ENCODE results near the gene CASQ2.

The CASQ2 gene

GRCh38 chr1:115729756-115730155 lies 38.8 kb downstream of the CASQ2 start:
- Histone ChIP-seq H3K9me3 (ENCODE audit: control insufficient read depth, insufficient read depth, low read length) (no peaks in the 10 kb centered on the region), H3K36me3 (ENCODE audit: insufficient read depth, low read length) (no peaks in the 10 kb centered on the region), H3K4me1 (ENCODE audit: insufficient read depth, low read length) (peaks cover 7% of the 10 kb centered on the region; the same call in 1 of the 2 replicates), H3K9ac (ENCODE audit: low read depth, low read length) (no peak overlapping the region)

DNA sequence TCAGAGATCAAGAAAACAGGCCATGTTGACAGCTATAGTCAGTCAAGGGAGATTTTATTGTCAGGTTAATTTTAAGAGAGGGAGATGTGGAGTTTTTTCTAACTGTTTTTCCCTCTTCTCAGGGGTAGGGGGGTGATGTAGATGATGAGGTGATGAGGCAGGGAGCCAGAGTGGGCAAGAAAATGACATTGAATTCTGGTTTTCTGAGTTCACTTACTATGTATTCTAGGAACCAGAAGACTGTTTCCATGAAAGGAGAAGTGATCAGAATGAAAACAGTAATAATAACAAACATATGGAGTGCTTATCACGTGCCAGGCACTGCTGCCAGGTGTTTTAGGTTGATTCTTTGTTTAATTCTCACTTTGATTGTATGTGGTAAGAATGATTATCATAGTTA lies 40.2 kb downstream of the CASQ2 start:
- Histone ChIP-seq H3K9ac (ENCODE audit: low read depth, low read length) (no peak overlapping the region), H3K4me1 (ENCODE audit: insufficient read depth, low read length) (peaks cover 7% of the 10 kb centered on the region; the same call in 1 of the 2 replicates), H3K36me3 (ENCODE audit: insufficient read depth, low read length) (no peaks in the 10 kb centered on the region), H3K9me3 (ENCODE audit: control insufficient read depth, insufficient read depth, low read length) (no peaks in the 10 kb centered on the region)

DNA sequence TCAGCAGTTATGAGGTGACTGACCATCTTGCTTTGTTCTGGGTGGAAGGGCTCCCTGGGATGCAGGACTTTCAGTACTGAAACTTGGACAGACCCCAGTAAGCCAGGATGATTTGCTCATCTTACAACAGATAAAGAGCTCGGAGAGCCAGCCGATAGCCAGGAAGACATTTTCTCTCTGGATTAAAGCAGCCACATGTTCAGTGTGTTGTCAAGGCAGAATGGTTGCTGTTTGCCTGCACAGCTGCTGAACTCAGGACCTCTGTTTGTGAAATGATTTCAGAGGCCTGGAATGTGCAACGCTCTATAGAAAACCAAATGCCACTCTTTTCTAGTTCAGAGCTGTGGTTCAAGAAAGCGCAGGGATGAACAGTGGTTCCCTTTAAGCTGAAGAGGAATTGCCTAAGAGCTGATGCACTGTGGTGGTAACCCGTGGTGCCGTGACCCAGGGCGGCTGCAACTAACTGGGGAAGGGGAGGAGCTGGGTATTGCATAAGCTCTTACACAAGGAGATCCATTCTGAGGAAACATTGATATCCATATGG lies 40.7 kb downstream of the CASQ2 start:
- no peak overlapping the region for H3K9ac ChIP-seq (ENCODE audit: low read depth, low read length)
- no peaks in the 10 kb centered on the region for H3K36me3 ChIP-seq (ENCODE audit: insufficient read depth, low read length)
- H3K9me3 ChIP-seq (ENCODE audit: control insufficient read depth, insufficient read depth, low read length), result no peaks in the 10 kb centered on the region
- peaks cover 7% of the 10 kb centered on the region; the same call in 1 of the 2 replicates for H3K4me1 ChIP-seq (ENCODE audit: insufficient read depth, low read length)

GRCh38 chr1:115726570-115726969 lies 41.9 kb downstream of the CASQ2 start:
- no peaks in the 10 kb centered on the region for H3K36me3 ChIP-seq (ENCODE audit: insufficient read depth, low read length)
- H3K9me3 ChIP-seq (ENCODE audit: control insufficient read depth, insufficient read depth, low read length), result no peaks in the 10 kb centered on the region
- H3K9ac ChIP-seq (ENCODE audit: low read depth, low read length), result no peak overlapping the region
- peaks cover 7% of the 10 kb centered on the region; the same call in 1 of the 2 replicates for H3K4me1 ChIP-seq (ENCODE audit: insufficient read depth, low read length)

DNA sequence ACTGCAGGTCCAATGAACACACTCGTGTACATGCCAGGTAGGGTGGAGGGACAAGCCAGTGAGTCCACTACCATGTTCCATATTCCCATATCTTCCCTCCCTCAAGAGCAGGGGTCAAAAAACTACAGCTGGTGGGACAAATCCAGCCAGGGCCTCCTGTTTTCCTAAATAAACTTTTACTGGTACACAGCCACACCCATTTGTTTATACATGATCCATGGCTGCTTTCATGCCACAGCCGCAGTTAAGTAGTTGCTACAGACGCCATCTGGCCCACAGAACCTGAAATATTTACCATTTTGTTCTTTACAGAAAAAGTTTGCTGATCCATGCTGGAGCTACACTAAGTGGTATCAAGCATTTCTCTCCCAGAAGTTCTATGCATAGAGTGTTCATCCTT lies 42.4 kb downstream of the CASQ2 start:
- Histone ChIP-seq H3K9ac (ENCODE audit: low read depth, low read length) (no peak overlapping the region), H3K9me3 (ENCODE audit: control insufficient read depth, insufficient read depth, low read length) (no peaks in the 10 kb centered on the region), H3K36me3 (ENCODE audit: insufficient read depth, low read length) (no peaks in the 10 kb centered on the region), H3K4me1 (ENCODE audit: insufficient read depth, low read length) (peaks cover 7% of the 10 kb centered on the region; the same call in 1 of the 2 replicates)

- Histone ChIP-seq H3K36me3 (ENCODE audit: insufficient read depth, low read length) (no peaks in the 10 kb centered on the region), H3K4me1 (ENCODE audit: insufficient read depth, low read length) (peaks cover 7% of the 10 kb centered on the region; the same call in 1 of the 2 replicates), H3K9me3 (ENCODE audit: control insufficient read depth, insufficient read depth, low read length) (no peaks in the 10 kb centered on the region), H3K9ac (ENCODE audit: low read depth, low read length) (no peak overlapping the region)
These were observed 42.9 kb downstream of the CASQ2 start for GRCh38 chr1:115725600-115725999.

DNA sequence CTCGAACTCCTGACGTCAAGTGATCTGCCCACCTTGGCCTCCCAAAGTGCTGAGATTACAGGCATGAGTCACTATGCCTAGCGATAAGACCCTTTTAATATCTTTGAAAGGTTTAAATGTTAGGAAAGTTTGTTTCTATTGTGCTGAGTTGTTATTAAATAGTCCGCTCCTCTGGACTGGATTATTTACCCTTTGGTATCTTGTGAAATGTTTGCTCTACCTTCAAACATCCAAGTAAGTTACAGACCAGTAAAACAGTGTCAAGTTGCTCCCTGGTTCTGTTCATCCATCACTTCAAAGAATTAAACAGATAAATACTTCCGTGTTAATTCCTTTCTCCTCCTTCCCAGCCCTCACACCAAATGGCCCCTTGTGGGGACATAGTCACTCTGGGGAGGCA lies 44.8 kb downstream of the CASQ2 start:
- Histone ChIP-seq H3K9me3 (ENCODE audit: control insufficient read depth, insufficient read depth, low read length) (no peaks in the 10 kb centered on the region), H3K36me3 (ENCODE audit: insufficient read depth, low read length) (no peaks in the 10 kb centered on the region), H3K9ac (ENCODE audit: low read depth, low read length) (no peak overlapping the region), H3K4me1 (ENCODE audit: insufficient read depth, low read length) (peaks cover 7% of the 10 kb centered on the region; the same call in 1 of the 2 replicates)

DNA sequence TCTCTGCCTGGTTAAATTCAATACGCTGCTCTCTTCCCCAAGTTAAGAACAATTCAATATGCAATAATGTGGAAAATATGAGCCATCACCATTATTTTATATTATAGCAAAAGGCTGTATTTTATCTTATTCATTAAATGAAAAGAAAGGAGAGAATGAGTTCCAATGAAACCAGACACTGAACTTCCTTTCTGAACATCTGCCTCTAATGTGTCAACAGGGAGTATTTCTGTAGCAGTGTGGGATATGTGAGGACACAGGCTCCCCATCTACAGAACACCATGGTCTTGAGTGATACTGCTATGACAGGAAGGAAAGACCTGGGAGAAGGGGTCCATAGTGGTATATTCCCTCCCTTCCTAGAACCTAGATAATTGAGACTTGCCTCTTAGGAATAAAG lies 46.3 kb downstream of the CASQ2 start:
- no peaks in the 10 kb centered on the region for H3K36me3 ChIP-seq (ENCODE audit: insufficient read depth, low read length)
- H3K9ac ChIP-seq (ENCODE audit: low read depth, low read length), result no peak overlapping the region
- H3K4me1 ChIP-seq (ENCODE audit: insufficient read depth, low read length), result no peaks in the 10 kb centered on the region
- no peaks in the 10 kb centered on the region for H3K9me3 ChIP-seq (ENCODE audit: control insufficient read depth, insufficient read depth, low read length)

- Histone ChIP-seq H3K4me1 (ENCODE audit: insufficient read depth, low read length) (peaks cover 5% of the 10 kb centered on the region), H3K36me3 (ENCODE audit: insufficient read depth, low read length) (no peaks in the 10 kb centered on the region), H3K9me3 (ENCODE audit: control insufficient read depth, insufficient read depth, low read length) (no peaks in the 10 kb centered on the region), H3K9ac (ENCODE audit: low read depth, low read length) (no peak overlapping the region)
These were observed 49.2 kb downstream of the CASQ2 start for GRCh38 chr1:115719285-115719684.

GRCh38 chr1:115718011-115718754 lies 50.3 kb downstream of the CASQ2 start:
- H3K4me1 ChIP-seq (ENCODE audit: insufficient read depth, low read length), result peaks cover 14% of the 10 kb centered on the region
- no peaks in the 10 kb centered on the region for H3K9me3 ChIP-seq (ENCODE audit: control insufficient read depth, insufficient read depth, low read length)
- no peak overlapping the region for H3K9ac ChIP-seq (ENCODE audit: low read depth, low read length)
- H3K36me3 ChIP-seq (ENCODE audit: insufficient read depth, low read length), result no peaks in the 10 kb centered on the region

DNA sequence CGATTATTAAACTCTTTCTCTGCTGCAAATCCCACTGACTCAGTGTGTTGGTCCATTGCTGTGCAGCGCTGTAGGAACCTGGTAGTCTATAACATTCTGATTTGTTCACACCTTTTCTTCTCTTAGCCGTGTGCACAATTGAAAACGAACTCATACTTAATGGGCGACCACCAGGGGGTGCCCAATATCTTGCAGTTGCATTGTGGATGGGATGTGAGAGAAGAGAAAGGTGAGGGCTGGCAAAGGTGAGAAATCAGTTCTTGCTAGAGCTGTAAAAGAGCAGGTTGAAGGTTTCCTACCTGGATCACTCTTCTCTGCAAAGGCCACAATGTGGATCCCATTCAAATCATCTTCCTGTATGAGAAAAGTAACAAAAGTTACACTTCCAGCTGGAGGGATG lies 51.0 kb downstream of the CASQ2 start:
- Histone ChIP-seq H3K36me3 (ENCODE audit: insufficient read depth, low read length) (no peaks in the 10 kb centered on the region), H3K9ac (ENCODE audit: low read depth, low read length) (no peak overlapping the region), H3K9me3 (ENCODE audit: control insufficient read depth, insufficient read depth, low read length) (no peaks in the 10 kb centered on the region), H3K4me1 (ENCODE audit: insufficient read depth, low read length) (peaks cover 14% of the 10 kb centered on the region)

- Histone ChIP-seq H3K9ac (ENCODE audit: low read depth, low read length) (no peak overlapping the region), H3K36me3 (ENCODE audit: insufficient read depth, low read length) (no peaks in the 10 kb centered on the region), H3K4me1 (ENCODE audit: insufficient read depth, low read length) (peaks cover 14% of the 10 kb centered on the region), H3K9me3 (ENCODE audit: control insufficient read depth, insufficient read depth, low read length) (no peaks in the 10 kb centered on the region)
These were observed 53.9 kb downstream of the CASQ2 start for GRCh38 chr1:115714572-115715141.

DNA sequence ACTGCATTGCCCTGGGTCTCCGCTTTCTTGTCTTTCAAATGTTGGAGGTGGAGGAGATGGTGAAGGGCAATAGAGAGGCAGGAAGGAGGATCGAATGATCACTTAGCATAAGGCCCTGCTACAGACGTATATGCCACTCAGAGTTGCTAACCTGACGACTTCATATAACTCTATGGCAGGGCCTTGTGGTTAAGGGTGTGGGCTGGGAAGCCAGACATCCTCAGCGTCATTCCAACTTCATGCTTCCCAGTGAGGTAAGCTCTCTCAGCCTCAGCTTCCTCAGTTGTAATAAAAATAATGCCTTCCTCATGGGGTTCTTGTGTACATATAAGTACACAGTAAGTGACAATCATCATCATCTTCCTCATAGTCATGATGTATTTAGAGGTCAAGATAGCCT lies 54.6 kb downstream of the CASQ2 start:
- Histone ChIP-seq H3K36me3 (ENCODE audit: insufficient read depth, low read length) (no peaks in the 10 kb centered on the region), H3K9ac (ENCODE audit: low read depth, low read length) (no peak overlapping the region), H3K4me1 (ENCODE audit: insufficient read depth, low read length) (peaks cover 14% of the 10 kb centered on the region), H3K9me3 (ENCODE audit: control insufficient read depth, insufficient read depth, low read length) (no peaks in the 10 kb centered on the region)

GRCh38 chr1:115712911-115713609 lies 55.5 kb downstream of the CASQ2 start:
- Histone ChIP-seq H3K4me1 (ENCODE audit: insufficient read depth, low read length) (peaks cover 14% of the 10 kb centered on the region), H3K9me3 (ENCODE audit: control insufficient read depth, insufficient read depth, low read length) (no peaks in the 10 kb centered on the region), H3K9ac (ENCODE audit: low read depth, low read length) (no peak overlapping the region), H3K36me3 (ENCODE audit: insufficient read depth, low read length) (no peaks in the 10 kb centered on the region)

All from ES-I3 (cell line).